Smooth muscle cell (in vitro differentiated cells): ENCODE data around the gene PHLDA3. TPM values are rescaled to one million over a fixed set of nuclear protein-coding genes. Genes with fewer than 3 reads are reported as not detected.

ENCODE experiments used
- DNase-seq: peaks from one replicate; lab custom pipeline; 2025; ENCODE audit not compliant: unreplicated experiment; lab: John Stamatoyannopoulos, UW
- H2AFZ ChIP-seq: fragments of 200-600 bp; sonication (generic); 2 replicates; pipeline ENCODE4 v1.6.0; 2016; ENCODE audit warnings: antibody characterized with exemption, low read depth, mild to moderate bottlenecking
- H3F3A ChIP-seq: fragments of 200-600 bp; sonication (generic); 2 replicates; pipeline ENCODE4 v1.6.0; 2017; ENCODE audit warnings: antibody characterized with exemption, low read depth
- H3K27ac ChIP-seq: fragments of 200-600 bp; sonication (generic); 2 replicates; pipeline ENCODE4 v1.5.1; 2016; ENCODE audit warnings: low read depth, mild to moderate bottlenecking
- H3K27me3 ChIP-seq: fragments of 200-600 bp; sonication (generic); 2 replicates; pipeline ENCODE4 v1.6.1; 2016; ENCODE audit warnings: low read depth, mild to moderate bottlenecking
- H3K36me3 ChIP-seq: fragments of 200-600 bp; sonication (generic); 2 replicates; pipeline ENCODE4 v1.5.1; 2016; ENCODE audit warnings: low read depth
- H3K4me1 ChIP-seq: fragments of 200-600 bp; sonication (generic); 2 replicates; pipeline ENCODE4 v1.5.1; 2016; ENCODE audit warnings: low read depth
- H3K4me2 ChIP-seq: fragments of 200-600 bp; sonication (generic); 2 replicates; pipeline ENCODE4 v1.6.0; 2016; ENCODE audit warnings: mild to moderate bottlenecking
- H3K4me3 ChIP-seq: fragments of 200-600 bp; sonication (generic); 2 replicates; pipeline ENCODE4 v1.5.1; 2016; ENCODE audit warnings: mild to moderate bottlenecking
- H3K79me2 ChIP-seq: fragments of 200-600 bp; sonication (generic); 2 replicates; pipeline ENCODE4 v1.6.0; 2016; ENCODE audit warnings: low read depth, mild to moderate bottlenecking
- H3K9ac ChIP-seq: fragments of 200-600 bp; sonication (generic); 2 replicates; pipeline ENCODE4 v1.6.0; 2016; ENCODE audit warnings: low read depth
- H3K9me3 ChIP-seq: fragments of 200-600 bp; sonication (generic); replicated peaks from 2 replicates; pipeline ENCODE4 v1.5.1; 2016; ENCODE audit warnings: low read depth
- H4K20me1 ChIP-seq: fragments of 200-600 bp; sonication (generic); 2 replicates; pipeline ENCODE4 v1.6.0; 2016; ENCODE audit warnings: low read depth
- WGBS: methylation state at CpG from one replicate; pipeline ENCODE4 v1.1.7; 2016; ENCODE audit warnings: low lambda C conversion rate; 5-methylcytosine and 5-hydroxymethylcytosine counted together
- polyA plus RNA-seq: library from polyadenylated mRNA; unstranded; fragments of >200 nt; fragmentation: Nextera tagmentation; extraction: Ambion mirVana; gene quantifications from 2 replicates; pipeline ENCODE4 v1.2.1, GENCODE V29; 2016
- total RNA-seq: library from RNA; depleted of rRNA; stranded (reverse); fragments of >200 nt; gene quantifications from 2 replicates; pipeline ENCODE4 v1.2.3, GENCODE V29; 2014
- TF ChIP-seq, protein P1 (sequence below): fragments of 200-600 bp; sonication (generic); IDR thresholded peaks from 2 replicates; pipeline ENCODE4 v1.5.1; 2017; ENCODE audit warnings: borderline replicate concordance, mild to moderate bottlenecking, antibody characterized with exemption; ENCODE audit not compliant: insufficient read depth, poor library complexity, severe bottlenecking

PHLDA3 gene
- total and polyA plus RNA-seq, 2 experiments from 2014 or later = 87.8 to 340 TPM

DNA sequence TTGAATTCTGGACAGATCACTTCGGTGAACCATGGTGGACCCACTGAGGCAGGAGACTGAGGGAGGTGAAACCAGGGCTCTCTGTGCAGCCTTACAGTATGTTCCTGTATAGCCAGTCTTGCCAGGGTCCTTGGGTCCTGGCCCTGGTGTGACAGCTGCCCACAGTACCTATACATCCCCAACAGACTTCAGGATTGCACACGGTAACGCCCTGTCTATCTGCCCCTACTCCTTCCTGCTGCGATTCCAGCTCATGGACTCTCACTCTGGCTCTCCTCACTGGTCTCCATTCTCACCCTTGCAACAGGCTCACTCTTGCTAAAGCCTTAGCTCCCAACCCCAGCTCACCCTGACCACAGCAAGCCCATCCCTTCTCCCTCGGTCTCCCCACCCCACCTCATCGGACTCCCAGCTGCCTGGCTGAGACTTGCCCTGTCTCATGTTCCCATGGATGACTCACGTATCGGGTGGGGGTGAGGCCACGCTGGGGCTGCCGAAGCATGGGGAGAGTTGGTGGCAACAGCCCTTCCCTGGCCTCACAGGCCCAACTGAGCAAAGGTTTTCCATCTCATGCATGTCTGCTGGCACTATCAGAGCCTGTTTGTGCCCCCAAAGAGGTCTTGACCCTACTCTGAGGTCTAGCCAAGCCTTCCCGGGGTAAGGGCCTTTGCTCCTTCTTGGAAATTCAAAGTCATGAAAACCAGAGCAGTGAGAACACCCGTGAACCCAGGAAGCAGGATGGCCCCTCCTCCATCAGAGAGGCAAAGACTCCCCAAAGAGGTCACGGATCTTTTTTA, 7.1 kb downstream of the PHLDA3 start:
- Histone ChIP-seq H3F3A (peaks cover 38% of the 10 kb centered on the region), H4K20me1 (peaks cover 31% of the 10 kb centered on the region), H3K4me1 (peaks cover 20% of the 10 kb centered on the region), H3K79me2 (peaks cover 30% of the 10 kb centered on the region), H3K27me3 (no peaks in the 10 kb centered on the region), H3K4me2 (peak overlapping the region; percentile 73), H3K9ac (peak overlapping the region; percentile 82), H3K4me3 (no peak overlapping the region), H2AFZ (no peak overlapping the region), H3K36me3 (no peaks in the 10 kb centered on the region), H3K27ac (peak overlapping the region; percentile 96), H3K9me3 (no peaks in the 10 kb centered on the region)
- DNase-seq = peak; percentile 71
- TF ChIP-seq, protein P1, sequence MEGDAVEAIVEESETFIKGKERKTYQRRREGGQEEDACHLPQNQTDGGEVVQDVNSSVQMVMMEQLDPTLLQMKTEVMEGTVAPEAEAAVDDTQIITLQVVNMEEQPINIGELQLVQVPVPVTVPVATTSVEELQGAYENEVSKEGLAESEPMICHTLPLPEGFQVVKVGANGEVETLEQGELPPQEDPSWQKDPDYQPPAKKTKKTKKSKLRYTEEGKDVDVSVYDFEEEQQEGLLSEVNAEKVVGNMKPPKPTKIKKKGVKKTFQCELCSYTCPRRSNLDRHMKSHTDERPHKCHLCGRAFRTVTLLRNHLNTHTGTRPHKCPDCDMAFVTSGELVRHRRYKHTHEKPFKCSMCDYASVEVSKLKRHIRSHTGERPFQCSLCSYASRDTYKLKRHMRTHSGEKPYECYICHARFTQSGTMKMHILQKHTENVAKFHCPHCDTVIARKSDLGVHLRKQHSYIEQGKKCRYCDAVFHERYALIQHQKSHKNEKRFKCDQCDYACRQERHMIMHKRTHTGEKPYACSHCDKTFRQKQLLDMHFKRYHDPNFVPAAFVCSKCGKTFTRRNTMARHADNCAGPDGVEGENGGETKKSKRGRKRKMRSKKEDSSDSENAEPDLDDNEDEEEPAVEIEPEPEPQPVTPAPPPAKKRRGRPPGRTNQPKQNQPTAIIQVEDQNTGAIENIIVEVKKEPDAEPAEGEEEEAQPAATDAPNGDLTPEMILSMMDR = no peak
- WGBS = 18% methylated on average over 13 of the region's 13 CpGs

DNA sequence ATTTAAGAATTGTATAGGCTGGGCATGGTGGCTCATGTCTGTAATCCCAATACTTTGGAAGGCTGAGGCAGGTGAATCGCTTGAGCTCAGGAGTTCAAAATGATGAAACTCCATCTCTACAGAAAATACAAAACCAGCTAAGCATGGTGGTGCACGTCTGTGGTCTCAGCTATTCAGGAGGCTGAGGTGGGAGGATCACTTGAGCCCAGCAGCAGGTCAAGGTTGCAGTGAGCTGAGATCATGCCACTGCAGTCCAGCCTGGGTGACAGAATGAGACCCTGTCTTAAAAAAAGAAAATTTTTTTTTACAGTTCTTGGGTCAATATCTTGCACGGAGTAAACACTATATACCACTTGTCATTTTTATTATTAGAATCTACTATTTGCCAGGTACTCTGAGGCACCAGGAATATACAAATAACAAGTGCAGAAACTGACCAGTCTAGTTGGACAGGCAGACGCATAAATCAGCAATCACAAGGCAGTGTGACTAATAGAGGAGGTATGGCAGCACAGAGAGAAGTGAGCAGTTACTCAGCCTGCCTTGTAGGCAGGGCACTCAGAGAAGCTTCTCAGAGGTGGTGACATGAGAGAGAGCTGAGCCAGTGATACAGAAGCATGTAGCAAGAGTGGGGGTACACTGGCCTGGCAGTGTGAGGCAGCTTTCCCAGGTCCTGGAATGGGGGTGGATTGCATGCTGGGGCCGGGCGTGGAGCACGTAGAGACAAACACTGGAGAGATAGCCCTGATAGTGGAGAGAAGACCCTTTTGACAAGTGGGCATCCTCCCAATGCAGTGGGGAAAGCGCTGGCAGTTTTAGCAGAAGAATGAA, 8.0 kb downstream of the PHLDA3 start:
- no peak overlapping the region for H2AFZ ChIP-seq
- H3K9me3 ChIP-seq = no peaks in the 10 kb centered on the region
- no peaks in the 10 kb centered on the region for H3K27me3 ChIP-seq
- H3F3A ChIP-seq = peaks cover 41% of the 10 kb centered on the region
- peak overlapping the region; percentile 73 for H3K4me2 ChIP-seq
- TF ChIP-seq, protein P1 = no peak
- WGBS = 35% methylated on average over 8 of the region's 8 CpGs
- DNase-seq = peak; percentile 41
- H3K36me3 ChIP-seq = no peaks in the 10 kb centered on the region
- peak overlapping the region; percentile 82 for H3K9ac ChIP-seq
- peaks cover 23% of the 10 kb centered on the region for H3K4me1 ChIP-seq
- peak overlapping the region; percentile 96 for H3K27ac ChIP-seq
- H4K20me1 ChIP-seq = peaks cover 23% of the 10 kb centered on the region
- peaks cover 22% of the 10 kb centered on the region for H3K79me2 ChIP-seq
- H3K4me3 ChIP-seq = no peak overlapping the region

DNA sequence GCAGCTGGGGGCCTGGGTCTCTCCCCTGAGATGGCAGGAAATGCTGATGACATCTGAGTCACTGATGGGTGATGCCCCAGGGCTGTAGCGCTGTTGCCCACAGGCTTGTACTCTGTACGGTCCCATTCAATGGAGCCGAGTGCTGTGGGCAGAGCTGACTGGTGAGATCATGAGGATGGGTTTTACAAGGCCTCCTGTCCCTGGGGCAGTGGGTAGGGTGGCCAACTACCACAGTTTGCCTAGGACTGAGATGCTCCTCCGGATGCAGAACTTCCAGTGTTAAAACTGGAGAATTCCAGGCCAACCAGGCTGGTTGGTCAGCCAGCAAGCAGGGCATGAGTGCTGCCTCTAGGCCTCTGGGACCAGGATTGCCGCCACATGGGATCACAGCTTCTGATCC, 9.2 kb downstream of the PHLDA3 start:
- H2AFZ ChIP-seq = no peak overlapping the region
- H3K9ac ChIP-seq = peak overlapping the region; percentile 66
- H3K36me3 ChIP-seq = no peaks in the 10 kb centered on the region
- peaks cover 21% of the 10 kb centered on the region for H3K4me1 ChIP-seq
- H4K20me1 ChIP-seq = peaks cover 10% of the 10 kb centered on the region
- H3K27me3 ChIP-seq = no peaks in the 10 kb centered on the region
- peaks cover 49% of the 10 kb centered on the region for H3F3A ChIP-seq
- no peak overlapping the region for H3K4me2 ChIP-seq
- TF ChIP-seq, protein P1 = no peak
- WGBS = 85% methylated on average over 5 of the region's 5 CpGs
- H3K27ac ChIP-seq = peak overlapping the region; percentile 96
- H3K9me3 ChIP-seq = no peaks in the 10 kb centered on the region
- no peak for DNase-seq
- H3K4me3 ChIP-seq = no peak overlapping the region
- peaks cover 9% of the 10 kb centered on the region for H3K79me2 ChIP-seq
